Right lobe of liver (tissue), 4 donors: ENCODE results near the gene CNIH2.

Source experiments
- POLR2A ChIP-seq: fragments of 450-650 bp; IDR thresholded peaks from one replicate; pipeline ENCODE4 v1.6.1; 2017; ENCODE audit warnings: antibody characterized with exemption, mild to moderate bottlenecking
- TF ChIP-seq, protein P1 (sequence below), 4 donors: fragments of 200-600 bp in 3 of 4; fragments of 450-650 bp in 1 of 4; IDR thresholded peaks; one replicate each; pipeline versions ENCODE4 v1.5.1 to v1.8.0; 2016 to 2022; ENCODE audit warnings: antibody characterized with exemption in 4 of 4, mild to moderate bottlenecking in 2 of 4
- donor health status: DM: no; HTN: no; CAD: no.
- donor health status: DM: no; HTN: no; CAD: no.
- donor health status: DM: no; HTN: yes; CAD: no.

DNA sequence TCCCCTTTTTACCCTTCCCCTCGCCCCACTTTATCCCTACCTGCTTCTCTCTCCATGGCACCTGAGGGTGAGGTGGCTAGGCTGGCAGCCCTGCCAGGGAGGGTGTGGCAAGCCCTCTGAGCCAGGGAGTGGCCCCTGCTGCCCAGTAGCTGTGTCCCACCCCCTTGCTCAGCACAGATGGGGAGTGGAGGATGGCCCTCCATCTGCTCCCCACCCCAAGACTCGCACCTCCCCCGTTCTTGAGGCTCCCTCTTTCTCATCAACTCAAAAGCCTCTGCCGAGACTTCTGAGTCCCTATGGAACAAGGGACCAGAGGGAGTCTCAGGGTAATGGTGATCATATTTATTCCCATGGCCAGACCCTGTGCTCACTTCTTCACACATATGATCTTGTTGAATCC is 15.4 kb downstream of the CNIH2 start:
- TF ChIP-seq, protein P1, sequence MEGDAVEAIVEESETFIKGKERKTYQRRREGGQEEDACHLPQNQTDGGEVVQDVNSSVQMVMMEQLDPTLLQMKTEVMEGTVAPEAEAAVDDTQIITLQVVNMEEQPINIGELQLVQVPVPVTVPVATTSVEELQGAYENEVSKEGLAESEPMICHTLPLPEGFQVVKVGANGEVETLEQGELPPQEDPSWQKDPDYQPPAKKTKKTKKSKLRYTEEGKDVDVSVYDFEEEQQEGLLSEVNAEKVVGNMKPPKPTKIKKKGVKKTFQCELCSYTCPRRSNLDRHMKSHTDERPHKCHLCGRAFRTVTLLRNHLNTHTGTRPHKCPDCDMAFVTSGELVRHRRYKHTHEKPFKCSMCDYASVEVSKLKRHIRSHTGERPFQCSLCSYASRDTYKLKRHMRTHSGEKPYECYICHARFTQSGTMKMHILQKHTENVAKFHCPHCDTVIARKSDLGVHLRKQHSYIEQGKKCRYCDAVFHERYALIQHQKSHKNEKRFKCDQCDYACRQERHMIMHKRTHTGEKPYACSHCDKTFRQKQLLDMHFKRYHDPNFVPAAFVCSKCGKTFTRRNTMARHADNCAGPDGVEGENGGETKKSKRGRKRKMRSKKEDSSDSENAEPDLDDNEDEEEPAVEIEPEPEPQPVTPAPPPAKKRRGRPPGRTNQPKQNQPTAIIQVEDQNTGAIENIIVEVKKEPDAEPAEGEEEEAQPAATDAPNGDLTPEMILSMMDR (IDR thresholded peaks at IDR 0.05) = no peak
- no peak for TF ChIP-seq POLR2A
